ENCODE results near the gene STEAP1B. TPM values are rescaled to one million over a fixed set of nuclear protein-coding genes. Genes with fewer than 3 reads are reported as not detected.

The STEAP1B gene
- total RNA-seq, 1 experiment from 2014 or later = 3.2 TPM

DNA sequence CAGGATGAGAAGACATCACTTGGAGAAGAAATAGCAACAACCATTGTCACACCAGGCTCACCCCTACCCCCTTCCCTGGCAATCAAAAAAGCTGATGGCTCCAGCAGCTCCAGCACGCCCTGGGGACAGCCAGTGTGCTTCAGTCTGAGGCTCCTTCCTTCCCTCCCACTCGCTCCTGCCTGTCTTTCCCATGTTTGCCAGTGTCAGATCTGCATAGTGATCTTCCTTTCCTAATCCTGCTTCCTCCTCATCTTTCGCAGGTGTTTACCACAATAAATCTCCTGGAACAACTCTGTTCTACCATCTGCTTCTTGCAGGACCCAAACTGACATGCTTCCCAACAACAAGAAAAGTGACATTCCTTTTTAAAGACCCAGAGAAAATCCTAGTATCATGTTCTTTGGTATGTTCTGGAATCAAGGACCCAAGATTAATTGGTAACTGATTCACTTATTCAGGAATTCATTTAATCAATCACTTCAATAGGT lies 57.1 kb downstream of the STEAP1B start:
- no peaks in the 10 kb centered on the region for H3K79me2 ChIP-seq (ENCODE audit: insufficient read depth, low read length)
- H4K91ac ChIP-seq (ENCODE audit: insufficient read length, low read depth, low read length) = no peak overlapping the region
- Mint-ChIP-seq H3K4me3 (no peak overlapping the region), H3K27ac (no peak overlapping the region), H3K9me3 (no peaks in the 10 kb centered on the region), H3K27me3 (ENCODE audit: low read depth) (no peaks in the 10 kb centered on the region; the same call in 1 of the 2 replicates), H3K36me3 (ENCODE audit: insufficient read depth in 1 of 3, low read depth in 3 of 3) (no peaks in the 10 kb centered on the region; a peak in 2 of 7 replicates), H3K4me1 (peaks cover 32 to 36% of the 10 kb centered on the region in 2 experiments)
- no peak overlapping the region for H4K8ac ChIP-seq (replicated peaks; ENCODE audit: insufficient read length, low read depth, low read length)
- no peak overlapping the region for H4K5ac ChIP-seq (ENCODE audit: insufficient read length, low read depth, low read length)
- no peaks in the 10 kb centered on the region for H3K27me3 ChIP-seq (ENCODE audit: insufficient read depth, low read length)
- H2BK15ac ChIP-seq (ENCODE audit: low read depth, low read length) = no peak overlapping the region
- no peak overlapping the region for H3K9ac ChIP-seq (ENCODE audit: extremely low read depth, insufficient read length, low read length)
- no peak overlapping the region for H3K4ac ChIP-seq (ENCODE audit: low read depth, low read length)
- no peak overlapping the region for H3K4me2 ChIP-seq (ENCODE audit: insufficient read depth, insufficient read length, low read length)
- H2BK120ac ChIP-seq (ENCODE audit: low read depth, low read length, poor library complexity, severe bottlenecking) = no peak overlapping the region
- no peak overlapping the region for H2AK5ac ChIP-seq (ENCODE audit: insufficient read length, low read length)
- TF ChIP-seq, protein P1, sequence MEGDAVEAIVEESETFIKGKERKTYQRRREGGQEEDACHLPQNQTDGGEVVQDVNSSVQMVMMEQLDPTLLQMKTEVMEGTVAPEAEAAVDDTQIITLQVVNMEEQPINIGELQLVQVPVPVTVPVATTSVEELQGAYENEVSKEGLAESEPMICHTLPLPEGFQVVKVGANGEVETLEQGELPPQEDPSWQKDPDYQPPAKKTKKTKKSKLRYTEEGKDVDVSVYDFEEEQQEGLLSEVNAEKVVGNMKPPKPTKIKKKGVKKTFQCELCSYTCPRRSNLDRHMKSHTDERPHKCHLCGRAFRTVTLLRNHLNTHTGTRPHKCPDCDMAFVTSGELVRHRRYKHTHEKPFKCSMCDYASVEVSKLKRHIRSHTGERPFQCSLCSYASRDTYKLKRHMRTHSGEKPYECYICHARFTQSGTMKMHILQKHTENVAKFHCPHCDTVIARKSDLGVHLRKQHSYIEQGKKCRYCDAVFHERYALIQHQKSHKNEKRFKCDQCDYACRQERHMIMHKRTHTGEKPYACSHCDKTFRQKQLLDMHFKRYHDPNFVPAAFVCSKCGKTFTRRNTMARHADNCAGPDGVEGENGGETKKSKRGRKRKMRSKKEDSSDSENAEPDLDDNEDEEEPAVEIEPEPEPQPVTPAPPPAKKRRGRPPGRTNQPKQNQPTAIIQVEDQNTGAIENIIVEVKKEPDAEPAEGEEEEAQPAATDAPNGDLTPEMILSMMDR (conservative IDR thresholded peaks at IDR 0.05) = no peak
- no peaks in the 10 kb centered on the region for H3K9me3 ChIP-seq (ENCODE audit: control insufficient read depth, low read depth, low read length)
- peaks cover 3% of the 10 kb centered on the region; the same call in 1 of the 2 replicates for H3K4me1 ChIP-seq (ENCODE audit: insufficient read depth, low read length)
- H3K14ac ChIP-seq (ENCODE audit: insufficient read depth, low read length) = no peak overlapping the region
- no peak overlapping the region for H2BK20ac ChIP-seq (ENCODE audit: low read depth, low read length, poor library complexity, severe bottlenecking)
- no peak overlapping the region for H3K27ac ChIP-seq (ENCODE audit: insufficient read length, low read depth, low read length)
- no peak overlapping the region for H2BK12ac ChIP-seq (ENCODE audit: insufficient read length, low read depth, low read length)
- H3K23me2 ChIP-seq (ENCODE audit: insufficient read length, low read depth, low read length, poor library complexity, severe bottlenecking) = no peaks in the 10 kb centered on the region
- no peak overlapping the region for H3K56ac ChIP-seq (ENCODE audit: insufficient read length, low read depth, low read length)
- no peaks in the 10 kb centered on the region for H4K20me1 ChIP-seq (ENCODE audit: control insufficient read depth, insufficient read depth, insufficient read length)
- H3T11ph ChIP-seq (ENCODE audit: low read length) = no peak overlapping the region
- WGBS (ENCODE audit: extremely low coverage, insufficient read length, low lambda C conversion rate) = no CpG with 5 or more reads among the region's 3 CpGs
- H2AFZ ChIP-seq (ENCODE audit: low read length) = no peak overlapping the region
- H3K23ac ChIP-seq (ENCODE audit: insufficient read length, low read depth, low read length) = no peak overlapping the region
- DNase-seq = no peak
- H3K18ac ChIP-seq (ENCODE audit: insufficient read length, low read depth, low read length) = no peak overlapping the region
- no peaks in the 10 kb centered on the region for H3K79me1 ChIP-seq (ENCODE audit: insufficient read depth, low read depth, low read length, poor library complexity, severe bottlenecking)
- no peak overlapping the region for H2BK5ac ChIP-seq (ENCODE audit: insufficient read length, low read length)
